H9 (cell line): ENCODE data around the gene ETFBKMT. TPM values are rescaled to one million over a fixed set of nuclear protein-coding genes. Genes with fewer than 3 reads are reported as not detected.

ENCODE experiments used
- DNase-seq: peaks from one replicate; pipeline ENCODE4 v3.0.0-alpha.2; 2017
- H2AFZ ChIP-seq: one replicate; pipeline ENCODE4 v1.6.1; 2013; ENCODE audit warnings: mild to moderate bottlenecking, low read length, control low read depth, moderate library complexity
- H2AK5ac ChIP-seq: 2 replicates; pipeline ENCODE4 v1.6.1; 2013; ENCODE audit warnings: low read length, control low read depth, mixed read lengths; ENCODE audit not compliant: insufficient read length
- H2BK120ac ChIP-seq: one replicate; pipeline ENCODE4 v1.6.1; 2013; ENCODE audit warnings: low read depth, mild to moderate bottlenecking, low read length, control low read depth, inconsistent platforms; ENCODE audit not compliant: poor library complexity, severe bottlenecking
- H2BK12ac ChIP-seq: 2 replicates; pipeline ENCODE4 v1.6.1; 2013; ENCODE audit warnings: low read length, control low read depth, mixed read lengths, low read depth; ENCODE audit not compliant: insufficient read length
- H2BK15ac ChIP-seq: 2 replicates; pipeline ENCODE4 v1.6.1; 2013; ENCODE audit warnings: low read depth, low read length, control low read depth
- H2BK20ac ChIP-seq: one replicate; pipeline ENCODE4 v1.6.1; 2013; ENCODE audit warnings: low read depth, mild to moderate bottlenecking, low read length, control low read depth, inconsistent platforms; ENCODE audit not compliant: poor library complexity, severe bottlenecking
- H2BK5ac ChIP-seq: 2 replicates; pipeline ENCODE4 v1.6.1; 2013; ENCODE audit warnings: low read length, control low read depth, mixed read lengths; ENCODE audit not compliant: insufficient read length
- H3K14ac ChIP-seq: 2 replicates; pipeline ENCODE4 v1.6.1; 2013; ENCODE audit warnings: low read length, control low read depth; ENCODE audit not compliant: insufficient read depth
- H3K18ac ChIP-seq: 2 replicates; pipeline ENCODE4 v1.6.1; 2013; ENCODE audit warnings: low read depth, mild to moderate bottlenecking, mixed read lengths, low read length, control low read depth; ENCODE audit not compliant: insufficient read length
- H3K23ac ChIP-seq: 2 replicates; pipeline ENCODE4 v1.6.1; 2013; ENCODE audit warnings: low read length, control low read depth, mixed read lengths, low read depth; ENCODE audit not compliant: insufficient read length
- H3K23me2 ChIP-seq: 2 replicates; pipeline ENCODE4 v1.6.1; 2013; ENCODE audit warnings: low read depth, mild to moderate bottlenecking, mixed read lengths, low read length, control low read depth; ENCODE audit not compliant: insufficient read length, poor library complexity, severe bottlenecking
- H3K27ac ChIP-seq: 2 replicates; pipeline ENCODE4 v1.5.1; 2013; ENCODE audit warnings: low read length, control low read depth, mixed read lengths, low read depth; ENCODE audit not compliant: insufficient read length
- H3K27me3 ChIP-seq: 2 replicates; pipeline ENCODE4 v1.6.1; 2013; ENCODE audit warnings: low read length, control low read depth, inconsistent platforms; ENCODE audit not compliant: insufficient read depth
- H3K4ac ChIP-seq: 2 replicates; pipeline ENCODE4 v1.6.1; 2013; ENCODE audit warnings: low read depth, mild to moderate bottlenecking, control low read depth, inconsistent platforms, low read length, moderate library complexity
- H3K4me1 ChIP-seq: 2 replicates; pipeline ENCODE4 v1.6.1; 2013; ENCODE audit warnings: low read length, control low read depth, inconsistent platforms; ENCODE audit not compliant: insufficient read depth
- H3K4me2 ChIP-seq: 2 replicates; pipeline ENCODE4 v1.6.1; 2013; ENCODE audit warnings: low read length, control low read depth, mixed read lengths; ENCODE audit not compliant: insufficient read length, insufficient read depth
- H3K56ac ChIP-seq: 2 replicates; pipeline ENCODE4 v1.6.1; 2013; ENCODE audit warnings: low read depth, mild to moderate bottlenecking, mixed read lengths, low read length, control low read depth; ENCODE audit not compliant: insufficient read length
- H3K79me1 ChIP-seq: 2 replicates; pipeline ENCODE4 v1.6.1; 2013; ENCODE audit warnings: low read depth, mild to moderate bottlenecking, moderate library complexity, low read length, control low read depth, inconsistent platforms; ENCODE audit not compliant: insufficient read depth, poor library complexity, severe bottlenecking
- H3K79me2 ChIP-seq: 2 replicates; pipeline ENCODE4 v1.6.1; 2013; ENCODE audit warnings: low read length, control low read depth, inconsistent platforms; ENCODE audit not compliant: insufficient read depth
- H3K9ac ChIP-seq: 2 replicates; pipeline ENCODE4 v1.6.1; 2013; ENCODE audit warnings: low read length, control low read depth, mixed read lengths; ENCODE audit not compliant: insufficient read length; ENCODE audit errors: extremely low read depth
- H3K9me3 ChIP-seq: one replicate; pipeline ENCODE4 v1.6.1; 2013; ENCODE audit warnings: low read depth, low read length, inconsistent platforms; ENCODE audit not compliant: control insufficient read depth
- H3T11ph ChIP-seq: one replicate; pipeline ENCODE4 v1.6.1; 2013; ENCODE audit warnings: mild to moderate bottlenecking, low read length, control low read depth, inconsistent platforms
- H4K20me1 ChIP-seq: one replicate; pipeline ENCODE4 v1.6.1; 2013; ENCODE audit not compliant: control insufficient read depth, insufficient read length, insufficient read depth
- H4K5ac ChIP-seq: 2 replicates; pipeline ENCODE4 v1.6.1; 2013; ENCODE audit warnings: low read depth, mild to moderate bottlenecking, mixed read lengths, low read length, control low read depth; ENCODE audit not compliant: insufficient read length
- H4K8ac ChIP-seq: replicated peaks from 2 replicates; pipeline ENCODE4 v1.6.1; 2013; ENCODE audit warnings: low read length, control low read depth, mixed read lengths, low read depth; ENCODE audit not compliant: insufficient read length
- H4K91ac ChIP-seq: 2 replicates; pipeline ENCODE4 v1.6.1; 2013; ENCODE audit warnings: low read depth, mild to moderate bottlenecking, moderate library complexity, mixed read lengths, low read length, control low read depth; ENCODE audit not compliant: insufficient read length
- H3K27ac Mint-ChIP-seq, 3 experiments: 2 replicates in 2 of 3; 3 replicates in 1 of 3; pipeline ENCODE4 v1.8.0; 2020 to 2021; ENCODE audit warnings: mixed read lengths in 3 of 3, mild to moderate bottlenecking in 1 of 3, moderate library complexity in 1 of 3
- H3K27me3 Mint-ChIP-seq: 2 replicates; pipeline ENCODE4 v1.8.0; 2021; ENCODE audit warnings: low read depth, mild to moderate bottlenecking, moderate library complexity, mixed read lengths
- H3K36me3 Mint-ChIP-seq, 3 experiments: 2 replicates in 2 of 3; 3 replicates in 1 of 3; pipeline ENCODE4 v1.8.0; 2020 to 2021; ENCODE audit warnings: low read depth in 3 of 3, mixed read lengths in 3 of 3; ENCODE audit not compliant: insufficient read depth in 1 of 3
- H3K4me1 Mint-ChIP-seq, 2 experiments: 2 replicates each; pipeline ENCODE4 v1.8.0; 2020; ENCODE audit warnings: mixed read lengths in 2 of 2
- H3K4me3 Mint-ChIP-seq, 2 experiments: 2 replicates in 1 of 2; 3 replicates in 1 of 2; pipeline ENCODE4 v1.8.0; 2020 to 2021; ENCODE audit warnings: mild to moderate bottlenecking in 2 of 2, mixed read lengths in 2 of 2, moderate library complexity in 1 of 2
- H3K9me3 Mint-ChIP-seq, 2 experiments: 2 replicates in 1 of 2; 3 replicates in 1 of 2; pipeline ENCODE4 v1.8.0; 2020; ENCODE audit warnings: mild to moderate bottlenecking in 2 of 2, mixed read lengths in 2 of 2, moderate library complexity in 1 of 2
- whole genome bisulfite sequencing: extraction: QIAGEN DNeasy Blood & Tissue Kit; methylation state at CpG from one replicate; pipeline ENCODE4 v1.1.7; 2013; ENCODE audit warnings: missing lambda C conversion rate, low lambda C conversion rate, mixed read lengths; ENCODE audit not compliant: insufficient read length; ENCODE audit errors: extremely low coverage; 5-methylcytosine and 5-hydroxymethylcytosine counted together
- total RNA-seq: library from RNA; stranded (reverse); gene quantifications from 2 replicates; pipeline ENCODE4 v1.2.1, GENCODE V29; 2021
- TF ChIP-seq, protein P1 (sequence below): fragments of 200-600 bp; sonication (generic); conservative IDR thresholded peaks from 3 replicates; pipeline ENCODE4 v1.8.0; 2021; ENCODE audit warnings: antibody characterized with exemption, mild to moderate bottlenecking

The ETFBKMT gene
- total RNA-seq, 1 experiment from 2014 or later: 0.81 TPM

- Histone ChIP-seq H3K56ac (no peak overlapping the region), H3K23me2 (no peaks in the 10 kb centered on the region), H4K20me1 (no peaks in the 10 kb centered on the region), H3K23ac (no peak overlapping the region), H3K4ac (no peak overlapping the region), H2BK12ac (no peak overlapping the region), H3K79me1 (no peaks in the 10 kb centered on the region), H2AFZ (no peak overlapping the region), H2AK5ac (no peak overlapping the region), H3T11ph (no peak overlapping the region), H2BK20ac (no peak overlapping the region), H3K4me1 (no peaks in the 10 kb centered on the region), H3K27me3 (no peaks in the 10 kb centered on the region), H3K27ac (no peak overlapping the region), H4K91ac (no peak overlapping the region), H3K14ac (no peak overlapping the region), H3K4me2 (no peak overlapping the region), H2BK120ac (no peak overlapping the region), H4K8ac (no peak overlapping the region), H3K9me3 (no peaks in the 10 kb centered on the region), H3K79me2 (no peaks in the 10 kb centered on the region), H3K9ac (no peak overlapping the region), H4K5ac (no peak overlapping the region), H2BK5ac (no peak overlapping the region), H2BK15ac (no peak overlapping the region), H3K18ac (no peak overlapping the region)
- DNase-seq: no peak
- H3K36me3 Mint-ChIP-seq: no peaks in the 10 kb centered on the region
- TF ChIP-seq, protein P1, sequence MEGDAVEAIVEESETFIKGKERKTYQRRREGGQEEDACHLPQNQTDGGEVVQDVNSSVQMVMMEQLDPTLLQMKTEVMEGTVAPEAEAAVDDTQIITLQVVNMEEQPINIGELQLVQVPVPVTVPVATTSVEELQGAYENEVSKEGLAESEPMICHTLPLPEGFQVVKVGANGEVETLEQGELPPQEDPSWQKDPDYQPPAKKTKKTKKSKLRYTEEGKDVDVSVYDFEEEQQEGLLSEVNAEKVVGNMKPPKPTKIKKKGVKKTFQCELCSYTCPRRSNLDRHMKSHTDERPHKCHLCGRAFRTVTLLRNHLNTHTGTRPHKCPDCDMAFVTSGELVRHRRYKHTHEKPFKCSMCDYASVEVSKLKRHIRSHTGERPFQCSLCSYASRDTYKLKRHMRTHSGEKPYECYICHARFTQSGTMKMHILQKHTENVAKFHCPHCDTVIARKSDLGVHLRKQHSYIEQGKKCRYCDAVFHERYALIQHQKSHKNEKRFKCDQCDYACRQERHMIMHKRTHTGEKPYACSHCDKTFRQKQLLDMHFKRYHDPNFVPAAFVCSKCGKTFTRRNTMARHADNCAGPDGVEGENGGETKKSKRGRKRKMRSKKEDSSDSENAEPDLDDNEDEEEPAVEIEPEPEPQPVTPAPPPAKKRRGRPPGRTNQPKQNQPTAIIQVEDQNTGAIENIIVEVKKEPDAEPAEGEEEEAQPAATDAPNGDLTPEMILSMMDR: no peak
- no peak overlapping the region for H3K4me3 Mint-ChIP-seq
- H3K27ac Mint-ChIP-seq: no peak overlapping the region
- H3K27me3 Mint-ChIP-seq: no peaks in the 10 kb centered on the region
- peaks cover 5 to 6% of the 10 kb centered on the region in 2 experiments; a peak in 3 of 4 replicates for H3K4me1 Mint-ChIP-seq
- H3K9me3 Mint-ChIP-seq: no peaks in the 10 kb centered on the region
- WGBS: no CpG with 5 or more reads among the region's 8 CpGs
Measured at GRCh38 chr12:31644536-31644935, 15.0 kb upstream of the ETFBKMT start.
